OCI-M2 (cell line): ENCODE data around the gene ARRDC4.

Experiments used
- DNase-seq: peaks from one replicate; lab custom pipeline; 2025; ENCODE audit not compliant: unreplicated experiment; lab: John Stamatoyannopoulos, UW

The ARRDC4 gene

GRCh38 chr15:97995881-97996603, 35.5 kb downstream of the ARRDC4 start:
- DNase-seq = no peak

GRCh38 chr15:97998307-97999071, 38.0 kb downstream of the ARRDC4 start:
- DNase-seq = no peak

GRCh38 chr15:98000249-98001203, 40.0 kb downstream of the ARRDC4 start:
- no peak for DNase-seq

DNA sequence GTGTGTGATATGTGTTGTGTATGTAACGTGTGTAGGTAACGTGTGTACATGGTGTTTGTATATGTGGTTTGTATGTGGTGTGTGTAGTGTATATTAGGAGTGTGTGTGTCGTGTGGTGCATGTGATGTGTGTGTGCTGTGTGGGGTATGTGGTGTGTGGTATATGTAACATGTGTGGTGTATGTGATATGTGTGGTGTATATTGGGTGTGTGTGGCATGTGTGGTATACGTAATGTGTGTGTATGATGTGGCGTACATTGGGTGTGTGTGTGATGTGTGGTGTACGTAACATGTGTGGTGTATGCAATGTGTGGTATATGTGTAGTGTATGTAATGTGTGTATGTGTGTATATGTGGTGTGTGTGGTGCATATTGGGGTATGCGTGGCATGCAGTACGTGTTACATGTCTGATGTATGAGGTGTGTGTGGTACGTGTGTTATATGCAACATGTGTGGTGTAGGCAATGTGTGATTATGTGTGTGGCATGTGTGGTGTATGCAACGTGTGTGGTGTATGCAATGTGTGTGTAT, 41.2 kb downstream of the ARRDC4 start:
- DNase-seq = no peak

DNA sequence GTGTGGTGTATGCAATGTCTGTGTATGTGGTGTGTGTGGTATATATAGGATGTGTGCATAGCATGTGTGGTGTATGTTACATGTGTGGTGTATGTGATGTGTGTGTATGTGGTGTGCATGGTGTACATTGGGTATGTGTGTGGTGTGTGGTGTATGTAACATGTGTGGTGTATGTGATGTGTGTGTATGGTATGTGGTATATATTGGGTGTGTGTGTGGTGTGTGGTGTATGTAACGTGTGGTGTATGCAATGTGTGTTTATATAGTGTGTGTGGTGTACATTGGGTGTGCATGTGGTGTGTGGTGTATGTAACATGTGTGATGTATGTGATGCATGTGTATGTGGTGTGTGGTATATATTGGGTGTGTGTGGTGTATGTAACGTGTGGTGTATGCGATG, 41.9 kb downstream of the ARRDC4 start:
- DNase-seq = no peak

DNA sequence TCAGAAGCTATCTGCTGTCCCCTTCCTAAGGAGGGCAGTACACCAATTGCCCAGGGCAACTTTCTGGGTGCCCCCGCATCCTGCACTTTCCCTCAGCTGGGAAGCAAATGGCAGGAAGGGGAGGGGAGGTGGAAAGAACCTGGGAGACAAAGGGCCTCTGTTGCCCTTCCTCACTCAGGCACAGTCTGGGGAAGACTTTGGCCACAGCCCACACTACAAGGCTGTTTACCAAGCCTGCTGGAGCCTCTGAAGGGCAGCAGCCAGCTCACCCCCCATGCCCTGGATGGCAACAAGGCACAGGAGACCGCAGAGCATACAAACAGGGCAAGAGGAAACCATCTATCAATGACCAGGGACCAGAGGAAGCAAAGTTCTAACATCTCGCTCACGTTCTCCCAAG, 42.4 kb downstream of the ARRDC4 start:
- DNase-seq = no peak

DNA sequence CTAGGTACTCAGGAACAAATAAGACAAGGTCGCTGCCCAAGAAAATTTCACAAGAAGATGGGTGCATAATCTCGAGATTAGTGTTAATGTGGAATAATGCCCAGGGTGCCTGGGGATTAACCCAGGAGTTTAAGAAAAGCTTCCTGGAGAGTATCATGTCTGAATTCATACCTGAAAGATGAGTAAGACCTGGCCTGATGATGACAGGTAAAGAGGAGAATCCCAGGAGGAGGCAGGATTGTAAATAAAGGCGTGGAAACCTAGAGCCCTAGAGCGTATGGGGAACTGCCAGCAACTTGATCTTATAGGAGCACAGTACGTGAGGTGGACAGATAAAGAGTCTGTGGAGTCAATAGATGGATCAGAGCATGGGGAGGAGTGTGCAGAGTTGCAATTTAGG, 43.0 kb downstream of the ARRDC4 start:
- no peak for DNase-seq

DNA sequence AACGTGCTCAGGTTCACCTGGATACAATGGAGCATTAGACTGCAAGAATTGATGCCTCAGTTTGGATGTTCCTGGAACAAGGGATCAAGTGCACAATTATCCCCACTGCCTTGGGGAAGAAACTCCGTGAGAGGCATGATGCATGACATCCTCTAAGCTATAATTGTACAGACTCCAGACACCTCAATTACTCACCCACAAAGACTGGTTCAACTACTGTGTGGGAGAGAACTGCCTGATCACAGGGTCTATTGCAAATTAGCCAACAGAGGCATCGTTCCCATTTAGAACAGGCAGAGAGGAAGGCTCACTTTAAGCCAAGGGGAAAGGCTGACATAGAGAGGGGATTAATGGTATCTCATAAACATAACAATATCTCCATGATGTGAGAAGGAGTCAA, 43.5 kb downstream of the ARRDC4 start:
- DNase-seq = no peak

GRCh38 chr15:98005659-98006058, 45.2 kb downstream of the ARRDC4 start:
- no peak for DNase-seq

- no peak for DNase-seq
Measured at GRCh38 chr15:98009169-98009568, 48.7 kb downstream of the ARRDC4 start.

- no peak for DNase-seq
Measured at GRCh38 chr15:98009971-98010370, 49.5 kb downstream of the ARRDC4 start.

DNA sequence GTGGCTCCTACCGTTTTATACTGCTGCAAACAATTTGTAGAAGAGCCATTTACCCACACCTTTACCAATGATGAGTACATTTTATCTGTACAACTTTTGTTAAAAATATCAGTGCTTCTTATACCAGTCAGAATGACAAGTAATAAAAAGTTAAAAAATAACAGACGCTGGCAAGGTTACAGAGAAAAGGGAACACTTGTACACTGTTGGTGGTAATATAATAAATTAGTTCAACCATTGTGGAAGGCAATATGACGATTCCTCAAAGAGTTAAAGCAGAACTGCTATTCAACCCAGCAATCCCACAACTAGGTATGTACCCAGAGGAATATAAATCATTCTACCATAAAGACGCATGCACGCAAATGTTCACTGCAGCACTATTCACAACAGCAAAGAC, 51.9 kb downstream of the ARRDC4 start:
- no peak for DNase-seq

DNA sequence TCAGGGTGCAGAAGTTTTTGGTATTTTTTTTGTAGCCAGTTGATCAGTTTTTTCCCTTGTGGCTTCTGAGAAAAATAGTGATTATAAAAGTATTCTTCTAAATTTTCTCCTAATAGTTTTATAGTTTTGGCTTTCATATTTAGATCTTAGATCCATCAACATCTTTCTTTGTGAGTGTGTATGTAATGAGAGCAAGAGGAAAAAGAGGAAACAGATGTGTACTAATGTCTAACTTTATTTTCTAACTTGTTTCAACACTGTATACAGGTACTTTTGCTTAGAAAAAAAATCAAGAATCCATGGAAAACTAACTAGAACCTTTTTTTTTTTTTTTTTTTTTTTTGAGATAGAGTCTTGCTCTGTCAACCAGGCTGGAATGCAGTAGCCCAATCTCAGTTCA, 53.1 kb downstream of the ARRDC4 start:
- no peak for DNase-seq

GRCh38 chr15:98017150-98017964, 56.9 kb downstream of the ARRDC4 start:
- no peak for DNase-seq

GRCh38 chr15:98018761-98019351, 58.4 kb downstream of the ARRDC4 start:
- DNase-seq = no peak
